C4-2B (cell line): ENCODE measurements around the gene SNAPC3.

Experiments
- CTCF ChIP-seq: fragments of 450-650 bp; conservative IDR thresholded peaks from 2 replicates; pipeline ENCODE4 v1.5.1; 2017; ENCODE audit warnings: mild to moderate bottlenecking
- ZFX ChIP-seq: fragments of 450-650 bp; IDR thresholded peaks from 2 replicates; pipeline ENCODE4 v1.6.1; 2017

DNA sequence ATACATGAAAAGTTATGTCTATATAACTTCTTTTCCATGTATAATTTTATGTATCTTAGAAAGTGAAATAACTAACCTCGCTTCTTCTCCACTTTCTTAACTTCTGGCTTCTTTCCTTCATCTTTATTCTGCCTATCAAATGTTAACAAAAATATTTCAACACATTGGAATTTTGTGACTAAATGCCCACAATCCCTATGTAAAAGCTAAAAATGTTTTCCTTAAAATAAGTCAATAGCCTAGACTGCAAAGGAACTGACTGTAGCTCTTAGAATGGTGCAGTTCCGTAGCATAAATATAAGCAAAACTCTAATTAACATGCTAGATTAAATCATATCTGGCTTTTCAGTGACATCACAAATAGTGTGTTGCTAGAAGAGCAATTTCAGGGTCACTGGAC, 47.2 kb downstream of the SNAPC3 start:
- no peak for TF ChIP-seq ZFX
- TF ChIP-seq CTCF = no peak
